H54 (cell line): ENCODE results near the gene CYSLTR1.
"Not testable (repeated sequence)": the region's sequence is repeated elsewhere in the genome, so short reads cannot be mapped to it uniquely, and the experiment has no call there.

Source experiments
- DNase-seq: peaks from one replicate; pipeline ENCODE4 v3.0.0; 2011; ENCODE audit warnings: low spot score, mixed read lengths; ENCODE audit not compliant: insufficient read length
- FAIRE-seq: peaks from 3 replicates; lab custom pipeline; 2011; peaks lifted over from hg19 to GRCh38; lab: Jason Lieb, UNC
- POLR2A ChIP-seq: IDR thresholded peaks from 2 replicates; pipeline ENCODE4 v1.6.1; 2011; ENCODE audit warnings: low read depth, mild to moderate bottlenecking, low read length

The CYSLTR1 gene

DNA sequence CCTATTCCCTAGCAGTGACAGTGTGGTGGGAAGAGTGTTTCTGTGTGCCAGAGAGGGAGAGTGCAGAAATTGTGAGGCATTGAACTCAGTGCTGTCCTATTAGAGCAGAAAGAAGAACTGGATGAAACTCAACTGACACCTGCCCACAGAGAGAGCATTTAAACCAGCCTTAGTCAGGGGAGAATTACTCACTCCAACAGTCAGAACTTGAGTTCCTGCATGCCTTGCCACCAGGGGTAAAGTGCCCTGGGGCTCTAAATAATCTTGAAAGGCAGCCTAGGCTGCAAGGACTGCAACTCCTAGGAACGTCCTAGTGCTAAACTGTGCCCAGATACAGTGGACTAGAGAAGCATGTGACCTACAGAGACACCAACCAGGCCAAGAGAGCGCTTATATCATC, 12.8 kb downstream of the CYSLTR1 start:
- FAIRE-seq, result no peak
- DNase-seq, result no peak
- no peak for TF ChIP-seq POLR2A

DNA sequence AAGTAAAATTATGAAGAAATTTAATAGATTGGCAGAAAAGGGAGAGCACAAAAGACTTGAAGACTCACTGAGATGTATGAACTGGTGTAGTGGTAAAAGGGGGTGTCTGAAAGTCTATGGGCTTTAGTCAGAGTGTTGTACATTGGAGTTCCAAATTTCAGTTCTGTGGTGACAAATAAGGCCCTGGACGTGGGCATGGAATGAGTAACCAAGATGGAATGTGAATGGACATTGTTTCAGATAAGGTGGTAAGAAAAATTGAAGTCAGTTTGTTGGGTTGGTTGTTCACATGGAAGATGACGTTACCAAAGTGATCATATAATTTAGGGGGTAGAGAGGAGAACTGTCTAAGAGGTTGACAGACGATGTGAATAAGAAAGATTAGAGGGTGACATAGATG, 13.9 kb downstream of the CYSLTR1 start:
- DNase-seq (no peak), FAIRE-seq (no peak)
- TF ChIP-seq POLR2A, result no peak

DNA sequence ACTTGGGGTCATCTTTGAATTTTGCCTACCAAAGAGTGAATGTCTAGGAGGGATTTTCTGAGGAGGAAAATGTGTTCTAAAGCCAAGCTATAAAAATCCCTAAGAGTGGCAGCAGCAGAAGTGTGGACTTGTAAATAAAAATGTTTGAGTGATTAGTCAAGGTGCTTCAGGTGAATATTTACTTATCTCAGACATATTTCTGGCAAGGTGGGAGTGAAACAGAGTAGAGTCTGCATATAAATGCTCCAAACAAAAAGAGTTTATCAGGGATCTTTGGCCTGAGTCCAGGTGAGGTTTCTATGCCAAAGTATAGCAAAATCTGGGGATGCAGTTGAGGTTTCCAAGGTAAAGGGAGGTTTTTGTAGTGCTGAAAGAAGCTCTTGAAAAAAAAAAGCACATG, 19.7 kb downstream of the CYSLTR1 start:
- DNase-seq (no peak), FAIRE-seq (no peak)
- no peak for TF ChIP-seq POLR2A

DNA sequence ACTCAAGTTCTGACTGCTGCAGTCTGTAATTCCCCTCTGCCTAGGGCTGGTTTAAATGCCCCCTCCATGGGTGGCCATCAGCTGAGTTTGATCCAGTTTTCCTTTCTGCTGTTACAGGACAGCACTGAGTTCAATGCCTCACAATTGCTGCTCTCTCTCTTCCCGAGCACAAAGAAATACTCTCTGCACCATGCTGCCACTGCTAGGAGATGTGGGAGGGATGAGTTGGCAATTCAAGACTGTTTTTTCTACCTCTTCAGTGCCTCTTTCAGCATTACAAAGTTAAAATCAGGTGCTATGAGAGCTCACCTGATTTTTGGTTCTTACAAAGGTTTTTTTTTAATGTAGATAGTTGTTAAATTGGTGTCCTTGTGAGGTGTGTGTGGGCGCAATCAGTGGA, 24.3 kb downstream of the CYSLTR1 start:
- DNase-seq, result no peak
- FAIRE-seq, result no peak
- no peak for TF ChIP-seq POLR2A

DNA sequence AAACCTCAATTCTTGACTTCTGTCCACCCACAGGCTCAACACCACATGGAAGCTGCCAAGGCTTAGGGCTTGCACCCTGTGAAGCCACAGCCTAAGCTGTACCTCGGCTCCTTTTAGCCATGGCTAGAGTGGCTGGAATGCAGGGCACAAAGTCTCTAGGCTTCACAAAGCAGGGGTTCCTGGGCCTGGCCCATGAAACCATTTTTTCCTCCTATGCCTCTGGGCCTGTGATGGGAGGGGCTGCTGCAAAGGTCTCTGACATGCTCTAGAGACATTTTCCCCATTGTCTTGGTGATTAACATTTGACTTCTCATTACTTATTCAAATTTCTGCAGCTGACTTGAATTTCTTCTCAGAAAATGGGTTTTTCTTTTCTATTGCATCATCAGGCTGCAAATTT, 26.5 kb downstream of the CYSLTR1 start:
- not testable (repeated sequence) for DNase-seq, FAIRE-seq

DNA sequence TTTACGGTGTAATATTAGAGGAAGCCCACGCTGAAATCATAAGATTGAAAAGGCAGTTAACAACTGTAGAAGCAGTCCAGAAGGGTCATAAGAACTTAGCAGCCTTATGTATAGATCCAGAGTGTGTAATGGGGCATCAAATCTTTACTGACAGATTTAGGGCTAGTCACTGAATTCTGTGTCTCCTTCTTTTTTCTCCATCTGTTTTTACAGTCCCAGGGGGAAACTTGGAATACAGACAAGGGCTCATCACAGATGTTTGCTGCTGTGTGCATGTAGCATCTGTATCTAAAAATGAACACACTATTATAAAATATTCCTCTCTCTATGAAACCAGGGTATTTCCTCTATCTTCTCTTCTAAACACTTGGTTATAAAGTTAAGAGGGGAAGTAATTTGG, 43.9 kb downstream of the CYSLTR1 start:
- no peak for DNase-seq
- FAIRE-seq, result no peak
- no peak for TF ChIP-seq POLR2A

GRCh38 chrX:78237127-78237526, 90.3 kb downstream of the CYSLTR1 start:
- no peak for DNase-seq
- no peak for TF ChIP-seq POLR2A
- no peak for FAIRE-seq

GRCh38 chrX:78226047-78226446, 101.4 kb downstream of the CYSLTR1 start:
- not testable (repeated sequence) for FAIRE-seq, DNase-seq
